GM18907 (cell line): ENCODE measurements around the gene TOMM34.

ENCODE experiments used
- ATAC-seq: cut with Tn5 transposase; IDR thresholded peaks from one replicate; pipeline ENCODE4 v1.9.1; 2021; ENCODE audit warnings: mild to moderate bottlenecking, moderate library complexity; ENCODE audit not compliant: unreplicated experiment

The TOMM34 gene

DNA sequence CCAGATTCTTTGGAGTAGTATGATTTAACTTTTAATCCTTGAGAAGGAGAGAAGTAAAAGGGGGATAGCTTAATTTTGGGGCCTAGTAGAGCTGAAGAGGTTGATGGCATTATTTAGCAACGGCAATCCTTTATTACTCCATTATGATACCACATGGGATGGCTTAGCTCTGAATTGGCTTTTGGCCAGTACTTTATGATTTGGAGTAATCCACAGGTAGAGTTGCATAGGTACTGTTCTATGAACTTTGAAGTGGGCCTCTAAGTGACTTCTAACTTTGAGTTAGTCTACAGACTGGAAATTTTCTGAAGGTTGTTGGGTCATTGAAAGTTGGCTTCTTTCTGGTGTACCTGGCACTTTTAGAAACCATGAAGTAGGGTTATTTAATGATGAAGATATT lies 63.1 kb downstream of the TOMM34 start:
- ATAC-seq = no peak

DNA sequence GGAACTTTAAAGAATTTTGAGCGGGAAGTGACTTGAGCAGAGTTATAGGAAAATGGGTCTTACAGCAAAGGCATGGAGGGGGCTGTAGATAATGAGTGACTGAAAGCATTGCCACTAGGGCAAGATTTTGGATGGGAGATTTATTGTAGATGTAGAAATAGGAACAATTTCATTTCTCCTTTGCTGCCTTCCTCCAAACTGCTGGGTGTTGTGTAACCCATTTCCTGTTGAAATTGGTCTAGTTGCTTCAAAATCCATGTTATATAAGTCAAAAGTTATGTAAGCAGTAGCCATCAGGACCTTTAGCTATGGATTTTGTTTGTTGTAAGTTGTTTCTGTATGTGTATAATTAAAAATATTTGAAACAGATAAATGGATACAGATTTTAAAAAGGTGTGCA lies 63.6 kb downstream of the TOMM34 start:
- no peak for ATAC-seq

DNA sequence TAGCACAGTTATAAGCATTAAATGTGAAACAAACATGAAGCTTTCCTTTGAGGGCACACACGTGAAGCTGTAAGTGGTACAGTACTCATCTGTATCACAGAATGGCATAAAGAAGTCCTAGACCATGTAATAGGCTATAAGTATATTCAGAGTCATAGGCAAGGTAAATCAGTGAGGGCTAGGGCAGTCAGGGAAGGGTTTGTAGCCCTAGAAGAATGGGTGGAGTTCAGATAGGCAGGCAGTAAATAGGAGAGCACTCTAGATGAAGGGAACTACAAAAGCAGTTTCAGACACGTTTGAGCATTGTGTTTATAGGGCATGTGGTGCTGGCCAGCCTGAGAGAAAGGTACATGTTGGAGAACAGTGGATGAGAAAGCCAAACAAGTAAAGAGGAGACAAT lies 65.2 kb downstream of the TOMM34 start:
- no peak for ATAC-seq
